HEK293 (cell line): ENCODE results near the gene TMEM270.
"Not testable (repeated sequence)": the region's sequence is repeated elsewhere in the genome, so short reads cannot be mapped to it uniquely, and the experiment has no call there.

ENCODE experiments used
- CTCF ChIA-PET: fragments of 350-600 bp; formaldehyde crosslinking; extraction: SDS; loops from one replicate; lab custom pipeline; 2021; ENCODE audit warnings: antibody characterized with exemption; lab: Yijun Ruan, JAX
- POLR2A ChIA-PET: fragments of 300-600 bp; formaldehyde crosslinking; extraction: SDS; loops from one replicate; lab custom pipeline; 2020; ENCODE audit warnings: antibody characterized with exemption, inconsistent platforms; lab: Yijun Ruan, JAX
- H3K27ac ChIP-seq: fragments of 200-500 bp; sonication (Bioruptor generic); 2 replicates; pipeline ENCODE4 v1.5.1; 2014; ENCODE audit warnings: low read depth, low read length, control low read depth, inconsistent platforms; ENCODE audit errors: extremely low read depth
- H3K36me3 ChIP-seq, 2 experiments: fragments of 200-500 bp in 1 of 2; sonication (Bioruptor generic) in 1 of 2; 1 replicate in 1 of 2; 2 replicates in 1 of 2; pipeline ENCODE4 v1.5.1; 2014 to 2017; ENCODE audit warnings: inconsistent platforms in 2 of 2, low read length in 2 of 2; ENCODE audit not compliant: control insufficient read depth in 2 of 2, insufficient read depth in 1 of 2
- H3K4me1 ChIP-seq: fragments of 200-500 bp; sonication (Bioruptor generic); 2 replicates; pipeline ENCODE4 v1.5.1; 2014; ENCODE audit warnings: mild to moderate bottlenecking, low read length, inconsistent platforms; ENCODE audit not compliant: control insufficient read depth, insufficient read depth
- H3K4me3 ChIP-seq: 2 replicates; pipeline ENCODE4 v1.5.1; 2011; ENCODE audit warnings: low read depth, mild to moderate bottlenecking, control low read depth, low read length, moderate library complexity
- H3K9me3 ChIP-seq: fragments of 200-500 bp; sonication (Bioruptor generic); 2 replicates; pipeline ENCODE4 v1.5.1; 2014; ENCODE audit warnings: low read depth, low read length, inconsistent platforms; ENCODE audit not compliant: control insufficient read depth, insufficient read depth
- KLF8 ChIP-seq: fragments of 450-650 bp; formaldehyde crosslinking; IDR thresholded peaks from 2 replicates; pipeline ENCODE4 v1.5.1; 2016; ENCODE audit warnings: missing biosample characterization, missing genetic modification characterization
- ZBTB20 ChIP-seq: fragments of 450-650 bp; formaldehyde crosslinking; IDR thresholded peaks from 2 replicates; pipeline ENCODE4 v1.5.1; 2016; ENCODE audit warnings: missing biosample characterization, missing genetic modification characterization
- ZBTB8A ChIP-seq: fragments of 450-650 bp; formaldehyde crosslinking; IDR thresholded peaks from 2 replicates; pipeline ENCODE4 v1.5.1; 2016; ENCODE audit warnings: missing biosample characterization, missing genetic modification characterization
- ZNF175 ChIP-seq: fragments of 450-650 bp; formaldehyde crosslinking; IDR thresholded peaks from 2 replicates; pipeline ENCODE4 v1.5.1; 2016; ENCODE audit warnings: missing biosample characterization, missing genetic modification characterization
- ZNF324 ChIP-seq: fragments of 450-650 bp; formaldehyde crosslinking; IDR thresholded peaks from 2 replicates; pipeline ENCODE4 v1.5.1; 2016; ENCODE audit warnings: missing biosample characterization, missing genetic modification characterization
- ZNF394 ChIP-seq: fragments of 450-650 bp; formaldehyde crosslinking; IDR thresholded peaks from 2 replicates; pipeline ENCODE4 v1.5.1; 2016; ENCODE audit warnings: missing biosample characterization, missing genetic modification characterization, mild to moderate bottlenecking, moderate library complexity, borderline replicate concordance
- ZNF426 ChIP-seq: fragments of 450-650 bp; formaldehyde crosslinking; IDR thresholded peaks from 2 replicates; pipeline ENCODE4 v1.5.1; 2017; ENCODE audit warnings: missing biosample characterization, missing genetic modification characterization, mild to moderate bottlenecking, inconsistent platforms, moderate library complexity
- ZNF48 ChIP-seq: fragments of 450-650 bp; formaldehyde crosslinking; IDR thresholded peaks from 2 replicates; pipeline ENCODE4 v1.5.1; 2016; ENCODE audit warnings: missing biosample characterization, missing genetic modification characterization
- ZNF548 ChIP-seq: fragments of 450-650 bp; formaldehyde crosslinking; IDR thresholded peaks from 2 replicates; pipeline ENCODE4 v1.5.1; 2016; ENCODE audit warnings: missing biosample characterization, missing genetic modification characterization
- ZNF558 ChIP-seq: fragments of 450-650 bp; formaldehyde crosslinking; IDR thresholded peaks from 2 replicates; pipeline ENCODE4 v1.5.1; 2016; ENCODE audit warnings: missing biosample characterization, missing genetic modification characterization
- ZNF610 ChIP-seq: fragments of 450-650 bp; formaldehyde crosslinking; IDR thresholded peaks from 2 replicates; pipeline ENCODE4 v1.5.1; 2016; ENCODE audit warnings: missing biosample characterization, missing genetic modification characterization, borderline replicate concordance
- ZNF623 ChIP-seq: fragments of 450-650 bp; formaldehyde crosslinking; IDR thresholded peaks from 2 replicates; pipeline ENCODE4 v1.5.1; 2016; ENCODE audit warnings: missing biosample characterization, missing genetic modification characterization
- ZNF629 ChIP-seq: fragments of 450-650 bp; formaldehyde crosslinking; IDR thresholded peaks from 2 replicates; pipeline ENCODE4 v1.5.1; 2017; ENCODE audit warnings: missing biosample characterization, missing genetic modification characterization
- ZSCAN16 ChIP-seq: fragments of 450-650 bp; formaldehyde crosslinking; IDR thresholded peaks from 2 replicates; pipeline ENCODE4 v1.5.1; 2016; ENCODE audit warnings: missing biosample characterization, missing genetic modification characterization
- TF ChIP-seq, protein P1 (sequence below): fragments of 450-650 bp; formaldehyde crosslinking; optimal IDR thresholded peaks from 2 replicates; pipeline ENCODE3; 2016; ENCODE audit warnings: missing biosample characterization, mild to moderate bottlenecking, missing genetic modification characterization
- TF ChIP-seq, protein P2 (sequence below): fragments of 450-650 bp; formaldehyde crosslinking; conservative IDR thresholded peaks from 2 replicates; pipeline ENCODE4 v1.5.1; 2016; ENCODE audit warnings: low read depth, missing biosample characterization, missing genetic modification characterization
- TF ChIP-seq, protein P3 (sequence below): fragments of 450-650 bp; formaldehyde crosslinking; conservative IDR thresholded peaks from 2 replicates; pipeline ENCODE4 v1.5.1; 2016; ENCODE audit warnings: low read depth, missing biosample characterization, missing genetic modification characterization
- TF ChIP-seq, protein P4 (sequence below): fragments of 450-650 bp; formaldehyde crosslinking; IDR thresholded peaks from 2 replicates; pipeline ENCODE4 v1.5.1; 2016; ENCODE audit warnings: missing biosample characterization, missing genetic modification characterization

TMEM270 gene

DNA sequence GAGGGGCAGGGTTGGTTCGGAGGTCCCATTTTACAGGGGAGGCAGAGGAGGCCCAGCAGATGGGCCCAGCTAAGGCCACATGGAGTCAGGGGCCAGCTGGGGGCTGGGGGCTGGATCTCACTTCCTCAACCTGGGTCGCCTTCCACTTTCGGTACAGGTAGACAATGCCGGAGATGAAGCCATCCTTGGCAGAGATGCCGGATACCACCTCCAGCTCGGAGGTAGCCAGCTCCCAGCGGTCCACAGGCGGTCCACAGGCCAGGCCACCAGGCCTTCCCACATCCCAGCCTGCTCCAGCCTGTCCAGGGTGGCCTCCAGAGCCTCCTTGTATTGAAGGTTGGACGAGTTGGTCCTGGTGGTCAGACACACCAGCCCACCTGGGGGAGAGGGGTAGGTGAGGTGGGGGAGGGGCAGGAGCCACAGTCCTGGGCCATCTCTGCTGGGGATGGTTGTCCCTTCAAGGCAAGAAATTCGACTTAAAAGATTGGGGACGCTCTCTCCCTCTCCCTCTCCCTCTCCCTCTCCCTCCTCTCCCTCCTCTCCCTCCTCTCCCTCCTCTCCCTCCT is 26.2 kb upstream of the TMEM270 start (continued):
- TF ChIP-seq, protein P1, sequence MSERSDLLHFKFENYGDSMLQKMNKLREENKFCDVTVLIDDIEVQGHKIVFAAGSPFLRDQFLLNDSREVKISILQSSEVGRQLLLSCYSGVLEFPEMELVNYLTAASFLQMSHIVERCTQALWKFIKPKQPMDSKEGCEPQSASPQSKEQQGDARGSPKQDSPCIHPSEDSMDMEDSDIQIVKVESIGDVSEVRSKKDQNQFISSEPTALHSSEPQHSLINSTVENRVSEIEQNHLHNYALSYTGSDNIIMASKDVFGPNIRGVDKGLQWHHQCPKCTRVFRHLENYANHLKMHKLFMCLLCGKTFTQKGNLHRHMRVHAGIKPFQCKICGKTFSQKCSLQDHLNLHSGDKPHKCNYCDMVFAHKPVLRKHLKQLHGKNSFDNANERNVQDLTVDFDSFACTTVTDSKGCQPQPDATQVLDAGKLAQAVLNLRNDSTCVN (tag by site-specific recombination), result no peak
- TF ChIP-seq ZNF548 (no peak), ZSCAN16 (tag by site-specific recombination) (no peak), ZBTB20 (tag by site-specific recombination) (no peak), ZNF610 (tag by site-specific recombination) (no peak), KLF8 (no peak), ZNF324 (tag by site-specific recombination) (no peak), ZNF48 (tag by site-specific recombination) (no peak), ZNF175 (tag by site-specific recombination) (no peak)

DNA sequence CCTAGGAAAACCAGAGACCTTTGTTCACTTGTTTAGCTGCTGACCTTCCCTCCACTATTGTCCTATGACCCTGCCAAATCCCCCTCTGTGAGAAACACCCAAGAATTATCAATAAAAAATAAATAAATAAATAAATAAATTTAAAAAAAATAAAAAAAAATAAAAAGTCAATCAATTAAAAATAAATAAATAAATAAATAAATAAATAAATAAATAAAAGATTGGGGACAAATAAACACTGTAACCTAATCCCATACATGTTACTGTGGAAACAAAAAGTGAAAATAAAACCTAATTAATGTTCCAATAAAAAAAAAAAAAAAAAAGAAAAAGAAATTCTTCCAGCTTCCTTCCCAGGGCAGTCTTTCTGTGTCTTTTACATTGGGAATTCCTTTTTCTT is 23.8 kb upstream of the TMEM270 start:
- H3K4me3 ChIP-seq, H3K4me1 ChIP-seq, H3K36me3 ChIP-seq: not testable (repeated sequence)
- CTCF ChIA-PET, result interaction anchor here (0.6 kb wide), 2 partner anchors 192 to 317 kb away, joined by 3 read pairs; no protein-coding TSS in a partner anchor
- peak; percentile 61 for TF ChIP-seq ZNF426 (tag by site-specific recombination)
- peak; percentile 58 for TF ChIP-seq ZNF623 (tag by site-specific recombination)
- TF ChIP-seq ZNF629, result 0 out of 2 replicates have a peak, but pooled peaks have one; percentile 22
- TF ChIP-seq ZNF558 (tag by site-specific recombination), result 0 out of 2 replicates have a peak, but pooled peaks have one; percentile 26
- TF ChIP-seq ZNF394 (tag by site-specific recombination), result peak; percentile 77; the same call in 1 of the 2 replicates
- TF ChIP-seq, protein P2, sequence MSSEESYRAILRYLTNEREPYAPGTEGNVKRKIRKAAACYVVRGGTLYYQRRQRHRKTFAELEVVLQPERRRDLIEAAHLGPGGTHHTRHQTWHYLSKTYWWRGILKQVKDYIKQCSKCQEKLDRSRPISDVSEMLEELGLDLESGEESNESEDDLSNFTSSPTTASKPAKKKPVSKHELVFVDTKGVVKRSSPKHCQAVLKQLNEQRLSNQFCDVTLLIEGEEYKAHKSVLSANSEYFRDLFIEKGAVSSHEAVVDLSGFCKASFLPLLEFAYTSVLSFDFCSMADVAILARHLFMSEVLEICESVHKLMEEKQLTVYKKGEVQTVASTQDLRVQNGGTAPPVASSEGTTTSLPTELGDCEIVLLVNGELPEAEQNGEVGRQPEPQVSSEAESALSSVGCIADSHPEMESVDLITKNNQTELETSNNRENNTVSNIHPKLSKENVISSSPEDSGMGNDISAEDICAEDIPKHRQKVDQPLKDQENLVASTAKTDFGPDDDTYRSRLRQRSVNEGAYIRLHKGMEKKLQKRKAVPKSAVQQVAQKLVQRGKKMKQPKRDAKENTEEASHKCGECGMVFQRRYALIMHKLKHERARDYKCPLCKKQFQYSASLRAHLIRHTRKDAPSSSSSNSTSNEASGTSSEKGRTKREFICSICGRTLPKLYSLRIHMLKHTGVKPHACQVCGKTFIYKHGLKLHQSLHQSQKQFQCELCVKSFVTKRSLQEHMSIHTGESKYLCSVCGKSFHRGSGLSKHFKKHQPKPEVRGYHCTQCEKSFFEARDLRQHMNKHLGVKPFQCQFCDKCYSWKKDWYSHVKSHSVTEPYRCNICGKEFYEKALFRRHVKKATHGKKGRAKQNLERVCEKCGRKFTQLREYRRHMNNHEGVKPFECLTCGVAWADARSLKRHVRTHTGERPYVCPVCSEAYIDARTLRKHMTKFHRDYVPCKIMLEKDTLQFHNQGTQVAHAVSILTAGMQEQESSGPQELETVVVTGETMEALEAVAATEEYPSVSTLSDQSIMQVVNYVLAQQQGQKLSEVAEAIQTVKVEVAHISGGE (tag by site-specific recombination), result peak; percentile 47
- peak; percentile 35; the same call in 1 of the 2 replicates for TF ChIP-seq ZBTB8A (tag by site-specific recombination)
- TF ChIP-seq, protein P3, sequence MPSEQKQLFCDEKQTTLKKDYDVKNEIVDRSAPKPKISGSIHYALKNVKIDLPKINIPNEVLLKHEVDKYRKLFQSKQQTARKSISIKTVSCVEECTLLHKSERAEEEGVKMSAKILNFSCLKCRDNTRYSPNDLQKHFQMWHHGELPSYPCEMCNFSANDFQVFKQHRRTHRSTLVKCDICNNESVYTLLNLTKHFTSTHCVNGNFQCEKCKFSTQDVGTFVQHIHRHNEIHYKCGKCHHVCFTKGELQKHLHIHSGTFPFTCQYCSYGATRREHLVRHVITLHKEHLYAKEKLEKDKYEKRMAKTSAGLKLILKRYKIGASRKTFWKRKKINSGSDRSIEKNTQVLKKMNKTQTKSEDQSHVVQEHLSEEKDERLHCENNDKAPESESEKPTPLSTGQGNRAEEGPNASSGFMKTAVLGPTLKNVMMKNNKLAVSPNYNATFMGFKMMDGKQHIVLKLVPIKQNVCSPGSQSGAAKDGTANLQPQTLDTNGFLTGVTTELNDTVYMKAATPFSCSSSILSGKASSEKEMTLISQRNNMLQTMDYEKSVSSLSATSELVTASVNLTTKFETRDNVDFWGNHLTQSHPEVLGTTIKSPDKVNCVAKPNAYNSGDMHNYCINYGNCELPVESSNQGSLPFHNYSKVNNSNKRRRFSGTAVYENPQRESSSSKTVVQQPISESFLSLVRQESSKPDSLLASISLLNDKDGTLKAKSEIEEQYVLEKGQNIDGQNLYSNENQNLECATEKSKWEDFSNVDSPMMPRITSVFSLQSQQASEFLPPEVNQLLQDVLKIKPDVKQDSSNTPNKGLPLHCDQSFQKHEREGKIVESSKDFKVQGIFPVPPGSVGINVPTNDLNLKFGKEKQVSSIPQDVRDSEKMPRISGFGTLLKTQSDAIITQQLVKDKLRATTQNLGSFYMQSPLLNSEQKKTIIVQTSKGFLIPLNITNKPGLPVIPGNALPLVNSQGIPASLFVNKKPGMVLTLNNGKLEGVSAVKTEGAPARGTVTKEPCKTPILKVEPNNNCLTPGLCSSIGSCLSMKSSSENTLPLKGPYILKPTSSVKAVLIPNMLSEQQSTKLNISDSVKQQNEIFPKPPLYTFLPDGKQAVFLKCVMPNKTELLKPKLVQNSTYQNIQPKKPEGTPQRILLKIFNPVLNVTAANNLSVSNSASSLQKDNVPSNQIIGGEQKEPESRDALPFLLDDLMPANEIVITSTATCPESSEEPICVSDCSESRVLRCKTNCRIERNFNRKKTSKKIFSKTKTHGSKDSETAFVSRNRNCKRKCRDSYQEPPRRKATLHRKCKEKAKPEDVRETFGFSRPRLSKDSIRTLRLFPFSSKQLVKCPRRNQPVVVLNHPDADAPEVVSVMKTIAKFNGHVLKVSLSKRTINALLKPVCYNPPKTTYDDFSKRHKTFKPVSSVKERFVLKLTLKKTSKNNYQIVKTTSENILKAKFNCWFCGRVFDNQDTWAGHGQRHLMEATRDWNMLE (tag by site-specific recombination), result peak; percentile 71
- TF ChIP-seq, protein P4, sequence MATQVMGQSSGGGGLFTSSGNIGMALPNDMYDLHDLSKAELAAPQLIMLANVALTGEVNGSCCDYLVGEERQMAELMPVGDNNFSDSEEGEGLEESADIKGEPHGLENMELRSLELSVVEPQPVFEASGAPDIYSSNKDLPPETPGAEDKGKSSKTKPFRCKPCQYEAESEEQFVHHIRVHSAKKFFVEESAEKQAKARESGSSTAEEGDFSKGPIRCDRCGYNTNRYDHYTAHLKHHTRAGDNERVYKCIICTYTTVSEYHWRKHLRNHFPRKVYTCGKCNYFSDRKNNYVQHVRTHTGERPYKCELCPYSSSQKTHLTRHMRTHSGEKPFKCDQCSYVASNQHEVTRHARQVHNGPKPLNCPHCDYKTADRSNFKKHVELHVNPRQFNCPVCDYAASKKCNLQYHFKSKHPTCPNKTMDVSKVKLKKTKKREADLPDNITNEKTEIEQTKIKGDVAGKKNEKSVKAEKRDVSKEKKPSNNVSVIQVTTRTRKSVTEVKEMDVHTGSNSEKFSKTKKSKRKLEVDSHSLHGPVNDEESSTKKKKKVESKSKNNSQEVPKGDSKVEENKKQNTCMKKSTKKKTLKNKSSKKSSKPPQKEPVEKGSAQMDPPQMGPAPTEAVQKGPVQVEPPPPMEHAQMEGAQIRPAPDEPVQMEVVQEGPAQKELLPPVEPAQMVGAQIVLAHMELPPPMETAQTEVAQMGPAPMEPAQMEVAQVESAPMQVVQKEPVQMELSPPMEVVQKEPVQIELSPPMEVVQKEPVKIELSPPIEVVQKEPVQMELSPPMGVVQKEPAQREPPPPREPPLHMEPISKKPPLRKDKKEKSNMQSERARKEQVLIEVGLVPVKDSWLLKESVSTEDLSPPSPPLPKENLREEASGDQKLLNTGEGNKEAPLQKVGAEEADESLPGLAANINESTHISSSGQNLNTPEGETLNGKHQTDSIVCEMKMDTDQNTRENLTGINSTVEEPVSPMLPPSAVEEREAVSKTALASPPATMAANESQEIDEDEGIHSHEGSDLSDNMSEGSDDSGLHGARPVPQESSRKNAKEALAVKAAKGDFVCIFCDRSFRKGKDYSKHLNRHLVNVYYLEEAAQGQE (tag by site-specific recombination), result peak; percentile 34; the same call in 1 of the 2 replicates
- TF ChIP-seq, all 188 proteins: peak for 9; not testable (repeated sequence) for 179
- POLR2A ChIA-PET, result interaction anchor here (0.6 to 1.0 kb wide), 2 partner anchors 13 to 116 kb away, joined by 3 read pairs; no protein-coding TSS in a partner anchor
- not testable (repeated sequence) for H3K27ac ChIP-seq, H3K9me3 ChIP-seq
